HCT116 (cell line): ENCODE data around the gene HSPA12A. TPM values are rescaled to one million over a fixed set of nuclear protein-coding genes. Genes with fewer than 3 reads are reported as not detected.

ENCODE experiments used
- ATAC-seq: fragments of 200-7000 bp; cut with Tn5 transposase; 2 replicates; pipeline ENCODE4 v1.9.1; 2020; ENCODE audit warnings: mild to moderate bottlenecking, moderate library complexity
- BruUV-seq: library from RNA; stranded (reverse); fragments of 400-500 nt; replicated peaks from 2 replicates; lab custom pipeline; 2021; lab: Mats Ljungman, UMichigan
- CTCF ChIA-PET: fragments of 300-600 bp; sonication (Branson Sonifier 250); formaldehyde crosslinking; loops from one replicate; lab custom pipeline; 2021; ENCODE audit warnings: antibody characterized with exemption; lab: Charles Lee
- POLR2A ChIA-PET: fragments of 300-600, 350-600 bp; sonication (Branson Sonifier 250); formaldehyde crosslinking; loops from one replicate; lab custom pipeline; 2021; ENCODE audit warnings: antibody characterized with exemption; lab: Charles Lee
- RAD21 ChIA-PET, 2 experiments: fragments of 300-600 bp; sonication (Branson Sonifier 250); formaldehyde crosslinking; loops; one replicate each; lab custom pipeline; 2023; ENCODE audit warnings: low total read pairs in 2 of 2; ENCODE audit not compliant: uncharacterized antibody in 2 of 2, unreplicated experiment in 2 of 2, low non-redundant PET in 1 of 2; lab: Charles Lee
- DNase-seq: peaks from one replicate; pipeline ENCODE4 v3.0.0-alpha.2; 2010; ENCODE audit warnings: low read depth, low spot score
- H2AFZ ChIP-seq: fragments of 200-600 bp; shearing (Covaris generic), sonication (generic); 2 replicates; pipeline ENCODE4 v1.6.1; 2017; ENCODE audit warnings: low read depth, mixed run types, mixed read lengths, antibody characterized with exemption, low read length; ENCODE audit not compliant: poor library complexity, severe bottlenecking
- H3K27ac ChIP-seq: 2 replicates; pipeline ENCODE4 v1.5.1; 2012; ENCODE audit warnings: low read depth, low read length
- H3K27me3 ChIP-seq: fragments of 200-600 bp; sonication (generic); 2 replicates; pipeline ENCODE4 v1.6.1; 2016; ENCODE audit warnings: mixed run types, low read length, mixed read lengths; ENCODE audit not compliant: insufficient read depth
- H3K36me3 ChIP-seq, 2 experiments: fragments of 200-500 bp in 1 of 2; fragments of 200-600 bp in 1 of 2; sonication (Bioruptor generic) in 1 of 2; sonication (generic) in 1 of 2; 2 replicates each; pipeline versions ENCODE4 v1.5.1 to v1.6.1; 2014 to 2016; ENCODE audit warnings: low read length in 2 of 2, inconsistent platforms in 1 of 2, mixed read lengths in 1 of 2, mixed run types in 1 of 2; ENCODE audit not compliant: insufficient read depth in 2 of 2, control insufficient read depth in 1 of 2
- H3K4me1 ChIP-seq, 2 experiments: fragments of 200-600 bp in 1 of 2; sonication (generic) in 1 of 2; 2 replicates each; pipeline versions ENCODE4 v1.5.1 to v1.6.1; 2012 to 2017; ENCODE audit warnings: low read length in 2 of 2, inconsistent platforms in 1 of 2, mild to moderate bottlenecking in 1 of 2, mixed read lengths in 1 of 2, mixed run types in 1 of 2, moderate library complexity in 1 of 2; ENCODE audit not compliant: insufficient read depth in 2 of 2, control insufficient read depth in 1 of 2
- H3K4me2 ChIP-seq: fragments of 200-600 bp; sonication (generic); 2 replicates; pipeline ENCODE4 v1.6.1; 2017; ENCODE audit warnings: mixed run types, low read length, mixed read lengths
- H3K4me3 ChIP-seq, 2 experiments: fragments of 200-600 bp in 1 of 2; sonication (generic) in 1 of 2; replicated peaks in 1 of 2; 2 replicates each; pipeline ENCODE4 v1.5.1; 2011 to 2016; ENCODE audit warnings: low read length in 2 of 2, control low read depth in 1 of 2, low read depth in 1 of 2, mild to moderate bottlenecking in 1 of 2, mixed read lengths in 1 of 2, mixed run types in 1 of 2
- H3K79me2 ChIP-seq: fragments of 200-600 bp; sonication (generic); 2 replicates; pipeline ENCODE4 v1.6.1; 2017; ENCODE audit warnings: mild to moderate bottlenecking, mixed run types, low read length, moderate library complexity, mixed read lengths; ENCODE audit not compliant: insufficient read depth
- H3K9ac ChIP-seq: fragments of 200-600 bp; sonication (generic); 2 replicates; pipeline ENCODE4 v1.6.1; 2016; ENCODE audit warnings: low read length, mixed read lengths
- H3K9me2 ChIP-seq: fragments of 200-600 bp; sonication (generic), shearing (Covaris generic); 2 replicates; pipeline ENCODE4 v1.6.1; 2017; ENCODE audit warnings: mixed run types, mild to moderate bottlenecking, moderate library complexity; ENCODE audit not compliant: insufficient read depth
- H3K9me3 ChIP-seq, 2 experiments: fragments of 200-500 bp in 1 of 2; fragments of 200-600 bp in 1 of 2; sonication (Bioruptor generic) in 1 of 2; sonication (generic) in 1 of 2; 2 replicates each; pipeline ENCODE4 v1.6.1; 2014 to 2017; ENCODE audit warnings: low read length in 2 of 2, mixed read lengths in 2 of 2, inconsistent platforms in 1 of 2, low read depth in 1 of 2, mild to moderate bottlenecking in 1 of 2, mixed run types in 1 of 2, moderate library complexity in 1 of 2; ENCODE audit not compliant: control insufficient read depth in 1 of 2, insufficient read depth in 1 of 2
- H4K20me1 ChIP-seq: fragments of 200-600 bp; sonication (generic), shearing (Covaris generic); 2 replicates; pipeline ENCODE4 v1.6.1; 2017; ENCODE audit warnings: mixed run types, mild to moderate bottlenecking, moderate library complexity; ENCODE audit not compliant: insufficient read depth
- CBX3 ChIP-seq: IDR thresholded peaks from 2 replicates; pipeline ENCODE4 v1.6.1; 2012; ENCODE audit warnings: low read depth
- CTCF ChIP-seq, 3 experiments: fragments of 200-600 bp in 1 of 3; sonication (generic) in 1 of 3; IDR thresholded peaks in 2 of 3; conservative IDR thresholded peaks in 1 of 3; 2 replicates each; pipeline ENCODE4 v1.5.1; 2012 to 2017; ENCODE audit warnings: low read depth in 2 of 3, low read length in 2 of 3, antibody characterized with exemption in 1 of 3, borderline replicate concordance in 1 of 3, control low read depth in 1 of 3, mild to moderate bottlenecking in 1 of 3, mixed read lengths in 1 of 3, mixed run types in 1 of 3, moderate library complexity in 1 of 3; ENCODE audit not compliant: insufficient read depth in 1 of 3
- EGR1 ChIP-seq: IDR thresholded peaks from 2 replicates; pipeline ENCODE4 v1.6.1; 2012; ENCODE audit warnings: low read depth
- ELF1 ChIP-seq: IDR thresholded peaks from 2 replicates; pipeline ENCODE4 v1.6.1; 2012; ENCODE audit warnings: low read depth, borderline replicate concordance
- EZH2phosphoT487 ChIP-seq: fragments of 200-600 bp; IDR thresholded peaks from 2 replicates; pipeline ENCODE4 v1.6.1; 2018; ENCODE audit warnings: antibody characterized with exemption, borderline replicate concordance
- FOSL1 ChIP-seq: IDR thresholded peaks from 2 replicates; pipeline ENCODE4 v1.6.1; 2012; ENCODE audit warnings: low read depth
- POLR2A ChIP-seq: IDR thresholded peaks from 2 replicates; pipeline ENCODE4 v1.7.0; 2011; ENCODE audit warnings: borderline replicate concordance; ENCODE audit not compliant: insufficient read depth, insufficient read length; ENCODE audit errors: extremely low read depth
- RAD21 ChIP-seq: IDR thresholded peaks from 2 replicates; pipeline ENCODE4 v1.6.1; 2012; ENCODE audit warnings: low read depth, mild to moderate bottlenecking
- YY1 ChIP-seq: IDR thresholded peaks from 2 replicates; pipeline ENCODE4 v1.6.1; 2011; ENCODE audit warnings: low read length, low read depth, moderate library complexity, mild to moderate bottlenecking; ENCODE audit not compliant: insufficient replicate concordance; ENCODE audit errors: extremely low read depth
- ZFX ChIP-seq: fragments of 450-650 bp; IDR thresholded peaks from 2 replicates; pipeline ENCODE4 v1.6.1; 2017
- ZNF274 ChIP-seq: fragments of 200-500 bp; sonication (Bioruptor generic); IDR thresholded peaks from 2 replicates; pipeline ENCODE4 v1.6.1; 2014; ENCODE audit warnings: mild to moderate bottlenecking, low read depth, low read length, inconsistent platforms
- intact Hi-C: fragments of 100-400 bp; cut with micrococcal nuclease; formaldehyde crosslinking; loops from 2 replicates; pipeline ENCODE4 v1.10.0; 2022
- total RNA-seq: library from RNA; stranded (reverse); gene quantifications from one replicate; pipeline ENCODE4 v1.2.1, GENCODE V29; 2021; ENCODE audit not compliant: unreplicated experiment

Gene HSPA12A
- total RNA-seq, 1 experiment from 2014 or later = 19.8 TPM

GRCh38 chr10:116712989-116713543, 29.3 kb downstream of the HSPA12A start:
- ChIA-PET POLR2A (interaction anchor here (0.7 kb wide), 1 partner anchor 470 kb away, joined by 3 read pairs; no protein-coding TSS in a partner anchor), CTCF (interaction anchor here (1.6 kb wide), 1 partner anchor 24 kb away, joined by 3 read pairs; no protein-coding TSS in a partner anchor), RAD21 (no interaction called here)
- Histone ChIP-seq H3K9me2 (no peaks in the 10 kb centered on the region), H4K20me1 (no peaks in the 10 kb centered on the region), H3K36me3 (no peaks in the 10 kb centered on the region), H3K4me2 (no peak overlapping the region), H3K79me2 (no peaks in the 10 kb centered on the region; the same call in 1 of the 2 replicates), H2AFZ (no peak overlapping the region), H3K4me1 (no peaks in the 10 kb centered on the region), H3K27me3 (no peaks in the 10 kb centered on the region), H3K27ac (no peak overlapping the region), H3K9me3 (no peaks in the 10 kb centered on the region), H3K4me3 (no peak overlapping the region), H3K9ac (no peak overlapping the region)
- BruUV-seq = no TSS peak
- intact Hi-C loops = no loop called here
- no peak for ATAC-seq
- no peak for TF ChIP-seq CTCF (IDR thresholded peaks at IDR 0.05 in 2 of 3, conservative IDR thresholded peaks at IDR 0.05 in 1 of 3; ENCODE audit: borderline replicate concordance in 1 of 3, insufficient read depth in 1 of 3, low read depth in 2 of 3, low read length in 2 of 3)
- TF ChIP-seq ZFX = no peak
- no peak for TF ChIP-seq RAD21
- no peak for TF ChIP-seq EZH2phosphoT487
- no peak for DNase-seq

GRCh38 chr10:116712519-116712918, 29.8 kb downstream of the HSPA12A start:
- Histone ChIP-seq H4K20me1 (no peaks in the 10 kb centered on the region), H3K27ac (no peak overlapping the region), H3K27me3 (no peaks in the 10 kb centered on the region), H3K4me1 (no peaks in the 10 kb centered on the region), H3K9ac (no peak overlapping the region), H3K9me2 (no peaks in the 10 kb centered on the region), H3K79me2 (no peaks in the 10 kb centered on the region; the same call in 1 of the 2 replicates), H3K4me2 (no peak overlapping the region), H3K36me3 (no peaks in the 10 kb centered on the region), H3K4me3 (no peak overlapping the region), H3K9me3 (no peaks in the 10 kb centered on the region), H2AFZ (no peak overlapping the region)
- BruUV-seq = no TSS peak
- DNase-seq (no peak), ATAC-seq (no peak)
- RAD21 ChIA-PET = no interaction called here
- intact Hi-C loops = no loop called here
- no peak for TF ChIP-seq CTCF (IDR thresholded peaks at IDR 0.05 in 2 of 3, conservative IDR thresholded peaks at IDR 0.05 in 1 of 3; ENCODE audit: borderline replicate concordance in 1 of 3, insufficient read depth in 1 of 3, low read depth in 2 of 3, low read length in 2 of 3)
- TF ChIP-seq YY1 = no peak
- TF ChIP-seq FOSL1 = no peak
- TF ChIP-seq ELF1 = no peak
- no peak for TF ChIP-seq ZNF274
- no peak for TF ChIP-seq CBX3
- no peak for TF ChIP-seq POLR2A
- no peak for TF ChIP-seq EGR1
- TF ChIP-seq RAD21 = no peak
- POLR2A ChIA-PET = no interaction called here
- CTCF ChIA-PET = interaction anchor here (1.6 kb wide), 1 partner anchor 25 kb away, joined by 3 read pairs; no protein-coding TSS in a partner anchor
